22Rv1 (cell line): ENCODE data around the gene SUFU.

ENCODE experiments used
- ZFX ChIP-seq: fragments of 450-650 bp; IDR thresholded peaks from 2 replicates; pipeline ENCODE4 v1.6.1; 2017; ENCODE audit warnings: antibody characterized with exemption, borderline replicate concordance
- TF ChIP-seq, protein P1 (sequence below): fragments of 450-650 bp; IDR thresholded peaks from 2 replicates; pipeline ENCODE4 v1.5.1; 2017; ENCODE audit warnings: mild to moderate bottlenecking

DNA sequence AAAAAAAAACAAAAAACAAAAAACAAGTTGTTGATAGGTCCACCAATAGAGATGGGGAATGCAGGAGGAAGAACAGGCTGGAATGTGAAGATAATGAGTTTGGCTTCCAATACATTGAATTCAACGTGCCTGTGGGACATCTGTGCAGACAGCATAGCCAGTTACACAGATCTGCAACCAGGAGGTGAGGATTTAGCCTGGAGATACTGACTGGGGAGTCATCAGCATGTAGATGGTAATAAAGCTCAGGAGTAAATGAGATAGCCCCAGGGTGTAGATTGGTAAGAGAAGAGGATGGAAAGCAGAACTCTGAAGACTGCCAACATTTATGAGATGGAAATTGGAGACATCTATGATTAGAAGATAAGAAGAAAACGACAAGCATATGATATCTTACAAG is 135.8 kb downstream of the SUFU start:
- TF ChIP-seq, protein P1, sequence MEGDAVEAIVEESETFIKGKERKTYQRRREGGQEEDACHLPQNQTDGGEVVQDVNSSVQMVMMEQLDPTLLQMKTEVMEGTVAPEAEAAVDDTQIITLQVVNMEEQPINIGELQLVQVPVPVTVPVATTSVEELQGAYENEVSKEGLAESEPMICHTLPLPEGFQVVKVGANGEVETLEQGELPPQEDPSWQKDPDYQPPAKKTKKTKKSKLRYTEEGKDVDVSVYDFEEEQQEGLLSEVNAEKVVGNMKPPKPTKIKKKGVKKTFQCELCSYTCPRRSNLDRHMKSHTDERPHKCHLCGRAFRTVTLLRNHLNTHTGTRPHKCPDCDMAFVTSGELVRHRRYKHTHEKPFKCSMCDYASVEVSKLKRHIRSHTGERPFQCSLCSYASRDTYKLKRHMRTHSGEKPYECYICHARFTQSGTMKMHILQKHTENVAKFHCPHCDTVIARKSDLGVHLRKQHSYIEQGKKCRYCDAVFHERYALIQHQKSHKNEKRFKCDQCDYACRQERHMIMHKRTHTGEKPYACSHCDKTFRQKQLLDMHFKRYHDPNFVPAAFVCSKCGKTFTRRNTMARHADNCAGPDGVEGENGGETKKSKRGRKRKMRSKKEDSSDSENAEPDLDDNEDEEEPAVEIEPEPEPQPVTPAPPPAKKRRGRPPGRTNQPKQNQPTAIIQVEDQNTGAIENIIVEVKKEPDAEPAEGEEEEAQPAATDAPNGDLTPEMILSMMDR: no peak
- TF ChIP-seq ZFX: no peak
